GM18499 (cell line): ENCODE measurements around the gene DYNLT4.
"Not testable (repeated sequence)": the region's sequence is repeated elsewhere in the genome, so short reads cannot be mapped to it uniquely, and the experiment has no call there.

Experiments used
- ATAC-seq: cut with Tn5 transposase; IDR thresholded peaks from one replicate; pipeline ENCODE4 v1.9.1; 2021; ENCODE audit warnings: moderate number of reproducible peaks; ENCODE audit not compliant: insufficient read depth, unreplicated experiment

The DYNLT4 gene

DNA sequence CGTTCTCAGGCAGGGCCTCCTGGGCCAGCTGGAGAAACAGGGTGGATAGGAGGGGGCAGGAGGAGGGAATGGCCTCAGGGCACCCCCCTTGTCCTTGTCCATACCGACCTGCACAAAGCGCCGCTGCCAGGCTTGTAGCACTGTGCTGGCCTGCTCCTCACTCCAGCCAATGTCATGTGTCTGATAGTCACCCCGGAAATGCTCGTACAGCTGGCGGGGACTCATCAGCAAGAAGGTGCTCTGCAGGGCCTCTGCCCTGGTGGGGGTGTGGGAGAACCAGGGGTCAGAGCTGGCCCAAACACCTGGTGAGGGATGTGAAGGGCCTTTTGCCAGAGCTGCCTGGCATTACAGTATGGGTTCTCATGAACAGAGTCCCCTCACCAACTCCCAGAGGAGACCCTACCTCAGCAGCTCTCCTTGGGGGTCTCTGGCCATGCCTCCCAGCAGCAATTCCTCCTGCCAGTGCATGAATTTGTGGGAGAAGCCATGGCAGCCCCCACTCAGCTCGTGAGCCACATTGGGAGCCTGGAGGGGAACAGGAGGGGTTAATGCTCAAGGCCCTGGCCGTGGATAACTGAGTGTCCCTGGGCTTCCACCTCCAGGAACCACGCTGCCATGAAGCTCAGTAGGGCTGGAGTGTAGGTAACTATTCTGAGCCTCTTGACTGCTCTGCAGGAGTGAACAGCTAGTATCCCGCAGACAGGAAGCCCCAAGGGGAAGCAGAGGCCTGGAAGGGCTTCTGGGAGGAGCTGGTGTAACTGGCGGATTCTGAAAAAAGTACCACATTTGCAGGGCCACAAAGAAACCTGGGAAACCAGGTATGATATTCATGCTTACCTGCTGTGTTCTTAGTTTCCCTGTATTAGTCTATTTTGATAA lies 22.6 kb upstream of the DYNLT4 start:
- no peak for ATAC-seq

DNA sequence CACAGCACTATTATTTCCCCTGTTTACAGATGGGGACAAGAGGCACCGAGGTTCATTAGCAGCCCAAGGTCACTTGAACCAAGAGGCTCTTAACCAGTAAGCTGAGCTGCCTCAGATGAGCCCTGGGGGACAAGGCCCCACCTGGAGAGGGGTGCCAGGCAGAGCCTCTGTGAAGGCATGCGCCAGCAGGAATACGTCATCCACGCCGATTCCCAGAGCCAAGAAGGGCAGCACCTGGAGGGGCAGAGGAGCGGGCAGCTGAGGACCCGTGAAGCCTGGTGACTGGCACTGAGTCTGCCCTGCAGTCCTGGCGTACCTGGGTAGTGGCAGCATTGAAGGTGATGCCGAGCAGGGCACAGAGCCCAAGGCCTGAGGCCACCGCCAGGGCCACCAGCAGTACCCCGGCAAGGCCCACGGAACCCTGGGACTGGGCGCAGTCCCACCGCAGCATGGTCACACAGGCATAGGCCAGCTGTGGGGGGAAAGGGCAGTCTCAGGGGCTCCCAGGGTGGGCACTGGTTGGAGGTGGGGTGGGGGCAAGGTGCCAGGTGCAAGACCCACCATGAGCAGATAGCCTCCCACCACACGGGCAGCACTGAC lies 21.8 kb upstream of the DYNLT4 start:
- ATAC-seq, result no peak

DNA sequence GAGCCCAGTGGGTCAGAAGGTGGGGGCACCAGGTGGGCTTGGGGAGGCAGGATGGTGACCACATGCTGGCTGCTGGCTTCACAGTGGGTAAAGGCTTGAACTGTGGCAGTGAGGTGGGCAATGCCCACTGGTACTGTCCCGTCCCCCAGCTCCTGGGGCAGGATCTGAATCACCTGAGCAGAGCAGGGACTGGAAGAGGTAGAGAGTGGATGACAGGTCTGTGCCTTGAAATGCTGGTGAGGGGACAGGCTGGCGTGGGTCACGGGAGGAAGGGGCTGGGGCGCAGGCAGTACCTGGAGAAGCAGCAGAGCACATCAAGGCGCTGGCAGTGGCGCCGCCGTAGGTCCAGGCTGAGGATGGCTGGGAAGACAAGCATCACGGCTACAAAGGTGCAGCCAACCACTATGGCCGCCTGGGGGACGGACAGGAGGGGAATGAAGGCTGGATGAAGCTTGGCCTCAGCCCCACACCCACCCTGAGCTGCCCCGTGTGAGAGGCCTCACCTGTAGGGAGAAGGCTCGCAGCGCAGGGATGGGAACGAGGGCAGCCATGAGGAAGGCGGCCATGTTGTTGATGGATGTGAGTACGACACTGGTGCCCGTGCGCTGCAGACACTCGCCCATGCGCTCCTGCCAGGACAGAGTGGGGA lies 21.0 kb upstream of the DYNLT4 start:
- no peak for ATAC-seq

DNA sequence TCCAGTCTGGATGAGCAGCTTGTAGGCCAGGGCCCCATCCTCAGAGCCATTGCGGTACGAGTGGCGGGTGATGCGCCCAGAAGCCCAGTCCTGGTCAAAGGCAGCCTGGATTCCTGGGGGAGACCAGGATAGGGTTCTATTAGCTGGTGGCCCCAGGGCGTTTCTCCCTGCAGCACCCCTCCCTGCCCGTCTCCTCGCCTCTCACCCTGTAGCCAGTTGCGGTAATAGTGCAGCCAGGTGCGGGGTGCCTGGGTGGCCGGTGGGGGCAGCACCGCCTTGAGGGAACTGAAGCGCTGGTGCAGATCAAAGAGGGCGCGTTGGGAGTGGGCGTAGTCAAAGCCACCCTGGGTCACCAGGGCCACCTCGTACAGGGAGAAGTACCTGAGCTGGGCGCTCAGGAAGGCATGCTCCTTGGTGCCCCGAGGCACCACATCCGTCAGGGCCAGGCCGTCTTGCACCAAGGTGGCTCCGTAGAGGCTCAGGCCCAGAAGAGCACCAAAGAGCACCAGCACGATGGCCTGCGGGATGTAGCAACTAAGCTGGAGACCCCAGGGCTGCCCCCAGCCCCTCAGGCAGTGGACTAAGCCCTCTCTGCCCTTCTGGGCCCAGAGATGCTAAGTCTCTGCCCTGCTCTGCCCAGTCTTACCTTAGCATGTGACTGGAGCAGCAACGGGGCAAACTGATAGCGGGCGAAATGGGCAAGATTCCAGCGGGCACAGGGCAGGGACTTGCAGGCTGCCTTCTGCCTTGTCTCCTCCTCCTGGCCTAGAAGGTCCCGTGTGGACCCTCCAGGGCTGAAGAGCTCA lies 20.2 kb upstream of the DYNLT4 start:
- ATAC-seq, result no peak

DNA sequence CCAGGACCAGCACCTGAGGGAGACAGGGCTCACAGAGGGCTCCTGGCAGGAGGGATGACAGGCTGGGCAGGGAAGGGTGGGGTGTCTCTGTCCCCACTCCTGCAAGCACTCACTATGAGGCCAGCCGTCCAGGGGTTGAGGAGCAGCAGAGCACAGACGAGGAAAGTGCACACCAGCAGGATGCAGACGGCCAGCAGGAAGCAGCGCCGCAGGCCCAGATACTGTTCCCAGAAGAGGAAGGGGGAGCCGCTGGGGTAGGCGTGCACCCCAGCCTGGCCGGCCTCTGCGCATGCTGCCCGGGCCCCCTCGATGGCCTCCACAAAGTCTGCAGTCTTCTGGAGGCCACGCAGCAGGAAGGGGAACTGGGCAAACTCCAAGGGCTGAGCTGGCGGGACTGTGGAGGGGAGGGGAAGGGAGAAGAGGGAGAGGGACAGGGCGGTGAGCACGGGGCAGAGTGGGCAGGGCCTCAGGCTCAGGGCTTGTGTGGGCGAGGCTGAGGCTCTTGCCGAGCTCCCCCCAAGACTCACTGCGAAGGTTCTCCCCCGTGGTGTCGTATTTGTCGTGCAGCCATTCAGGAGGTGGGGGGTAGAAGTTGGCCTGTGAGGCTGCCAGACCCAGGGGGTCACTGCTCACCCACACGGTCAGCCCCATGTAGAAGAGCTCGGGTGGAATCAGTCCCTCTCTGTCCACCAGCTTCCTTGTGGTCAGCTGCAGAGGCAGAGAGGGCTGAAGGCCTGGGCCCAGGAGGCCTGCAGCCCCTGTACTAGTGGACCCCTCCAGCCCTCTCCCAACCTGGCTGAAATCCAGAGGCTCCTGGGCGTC lies 19.4 kb upstream of the DYNLT4 start:
- no peak for ATAC-seq

DNA sequence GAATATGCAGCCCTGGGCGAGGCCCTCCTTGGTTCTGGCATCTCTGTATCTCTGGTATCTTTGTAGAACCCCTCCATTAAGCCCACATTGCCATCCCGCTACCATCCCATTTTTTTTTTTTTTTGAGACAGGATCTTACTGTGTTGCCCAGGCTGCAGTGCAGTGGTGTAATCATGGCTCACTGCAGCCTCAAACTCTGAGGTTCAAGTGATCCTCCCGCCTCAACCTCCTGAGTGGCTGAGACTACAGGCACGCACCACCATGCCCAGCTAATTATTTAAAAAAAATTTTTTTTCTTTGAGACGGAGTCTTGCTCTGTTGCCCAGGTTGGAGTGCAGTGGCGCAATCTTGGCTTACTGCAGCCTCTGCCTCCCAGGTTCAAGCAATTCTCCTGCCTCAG lies 17.2 kb upstream of the DYNLT4 start:
- not testable (repeated sequence) for ATAC-seq

DNA sequence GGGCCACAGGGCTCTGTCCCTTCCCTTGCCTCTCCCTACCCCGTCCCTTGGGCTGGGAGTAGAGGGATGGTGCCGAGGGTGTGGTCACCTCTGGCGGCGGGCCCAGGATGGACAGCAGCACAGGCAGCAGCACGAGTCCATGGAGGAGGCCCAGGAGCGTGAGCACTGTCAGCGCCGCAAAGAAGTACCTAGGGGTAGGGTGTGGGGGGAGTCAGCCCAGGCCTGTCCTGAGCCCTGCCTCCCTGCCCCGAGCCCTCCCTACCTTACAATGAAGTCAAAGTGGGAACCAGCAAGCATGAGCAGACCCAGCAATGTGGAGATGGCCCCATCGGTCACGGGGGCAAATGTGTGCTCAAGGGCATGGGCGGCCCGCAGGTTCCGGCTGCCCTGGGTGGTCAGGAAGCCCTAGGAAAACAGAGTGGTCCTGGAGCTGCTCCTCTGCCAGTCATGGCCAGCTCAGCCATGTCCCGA lies 15.9 kb upstream of the DYNLT4 start:
- ATAC-seq, result no peak

DNA sequence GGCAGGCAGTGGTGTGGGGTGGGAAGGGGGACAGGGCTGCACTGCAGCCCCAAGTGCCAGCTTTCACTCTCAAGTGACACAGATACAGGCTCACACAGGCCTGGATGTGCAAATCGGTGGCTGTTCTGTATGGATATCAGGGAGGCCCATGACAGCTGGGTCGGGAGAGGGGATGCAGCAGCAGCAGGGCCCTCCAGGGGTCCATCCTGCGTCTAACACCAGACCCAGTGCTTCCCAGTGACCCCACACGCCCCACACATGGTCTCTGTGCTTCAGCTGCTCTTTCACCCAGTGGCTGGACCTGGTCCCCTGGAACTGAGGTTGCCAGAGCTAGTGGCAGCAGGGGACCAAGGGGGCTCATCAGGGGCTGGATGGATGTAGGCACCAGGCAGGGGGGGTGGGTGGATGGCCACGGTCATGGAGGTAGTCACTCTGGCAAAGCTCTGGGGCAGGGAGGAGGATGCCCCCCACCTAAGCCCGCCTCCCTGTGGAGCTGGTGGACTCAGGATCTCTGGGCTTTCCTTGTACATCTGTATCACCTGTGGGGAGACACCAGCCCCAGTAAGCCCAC lies 15.1 kb upstream of the DYNLT4 start:
- ATAC-seq, result no peak

DNA sequence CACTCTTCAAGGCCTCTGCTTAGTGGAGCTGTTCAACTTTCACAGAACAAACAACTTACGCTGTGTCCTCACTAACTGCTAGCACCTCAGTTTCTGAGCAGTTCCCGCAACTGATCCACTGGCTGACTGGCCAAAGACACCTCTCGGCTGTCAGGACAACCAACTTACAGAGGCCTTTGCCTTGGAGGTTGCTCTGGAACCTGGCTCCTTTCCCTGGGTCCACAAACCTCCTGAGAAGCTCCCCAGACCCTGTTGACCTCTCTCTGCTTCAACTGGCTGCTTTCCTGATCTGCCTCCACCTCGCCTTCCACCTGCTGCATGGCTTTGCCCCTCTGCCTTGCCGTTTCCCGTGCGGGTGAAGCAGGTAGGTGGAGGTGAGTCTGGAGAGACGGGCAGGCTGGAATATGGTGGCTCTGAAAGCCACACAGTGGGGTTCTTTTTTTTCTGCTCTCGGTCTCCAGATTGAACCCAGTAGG lies 14.1 kb upstream of the DYNLT4 start:
- ATAC-seq, result no peak

DNA sequence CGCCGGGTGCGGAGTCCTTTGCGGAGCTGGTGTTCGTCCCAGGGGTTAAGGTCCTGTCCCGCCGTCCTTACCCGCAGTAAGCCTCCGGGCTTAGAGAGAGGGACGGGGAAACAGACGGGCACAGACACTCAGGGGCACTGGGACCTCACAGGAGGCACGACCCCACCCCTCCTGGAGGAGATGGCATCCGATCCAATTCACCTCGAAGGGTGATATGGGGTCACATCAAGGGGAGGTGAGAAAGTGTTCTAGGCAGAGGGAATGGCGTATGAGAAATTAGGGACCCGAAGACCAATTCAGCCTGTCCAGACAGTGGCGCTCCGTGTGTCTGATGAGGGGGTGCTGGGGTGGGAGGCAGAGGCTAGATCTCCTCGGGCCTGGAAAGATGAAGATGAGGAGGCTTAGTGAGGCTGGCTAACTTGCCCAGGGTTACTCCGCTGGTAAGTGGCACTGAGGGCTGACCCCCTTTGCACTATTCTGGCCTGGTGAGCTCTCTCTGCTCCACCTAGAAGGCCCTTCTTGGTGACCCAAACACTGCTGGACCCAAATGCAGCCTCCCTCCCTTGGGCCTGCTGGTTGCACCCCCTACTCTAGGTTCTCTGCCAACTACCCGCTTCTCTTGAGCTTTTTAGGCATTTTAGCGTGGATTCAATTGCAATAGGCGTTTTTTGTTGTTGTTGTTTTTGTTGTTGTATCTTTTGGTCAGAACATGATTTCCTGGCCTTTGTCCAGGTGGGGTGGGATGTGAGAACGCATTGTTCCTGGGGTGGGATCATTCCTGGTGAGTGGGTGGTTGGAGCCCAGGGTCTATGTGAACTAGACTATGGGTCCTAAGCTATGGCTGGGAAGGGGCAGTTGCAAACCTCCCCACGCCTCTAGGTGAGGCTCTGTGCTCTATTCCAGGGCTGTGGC lies 13.4 kb upstream of the DYNLT4 start:
- no peak for ATAC-seq

DNA sequence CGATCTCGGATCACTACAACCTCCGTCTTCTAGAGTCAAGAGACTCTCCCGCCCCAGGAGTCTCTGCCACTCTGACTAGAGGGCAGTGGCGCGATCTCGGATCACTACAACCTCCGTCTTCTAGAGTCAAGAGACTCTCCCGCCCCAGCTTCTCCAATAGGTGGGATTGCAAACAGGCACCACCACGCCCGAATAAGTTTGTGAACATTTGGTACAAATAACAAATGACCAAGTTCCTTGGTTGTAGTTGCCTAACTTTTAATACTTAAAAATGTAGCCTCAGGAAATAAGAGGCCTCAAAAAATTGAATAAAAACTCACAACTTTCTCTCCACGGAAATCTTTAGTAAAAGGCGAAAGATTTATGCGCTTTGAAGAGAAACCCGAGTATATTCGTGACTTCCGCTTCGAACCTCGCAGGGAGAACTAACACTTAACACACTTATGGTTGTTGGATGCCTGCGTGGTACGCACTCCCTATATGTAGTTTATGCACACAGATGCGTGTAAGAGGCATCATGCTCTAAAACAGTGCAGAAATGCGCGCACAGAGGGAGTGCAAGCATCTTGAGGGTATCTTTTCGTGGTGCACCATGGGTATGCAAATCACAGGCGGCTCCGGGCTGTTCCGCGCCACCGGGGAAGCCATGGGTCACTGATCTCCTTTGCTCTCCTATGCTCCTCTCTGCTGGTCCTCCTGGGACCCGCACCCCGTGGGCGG lies 12.6 kb upstream of the DYNLT4 start:
- peak; percentile 50 for ATAC-seq

DNA sequence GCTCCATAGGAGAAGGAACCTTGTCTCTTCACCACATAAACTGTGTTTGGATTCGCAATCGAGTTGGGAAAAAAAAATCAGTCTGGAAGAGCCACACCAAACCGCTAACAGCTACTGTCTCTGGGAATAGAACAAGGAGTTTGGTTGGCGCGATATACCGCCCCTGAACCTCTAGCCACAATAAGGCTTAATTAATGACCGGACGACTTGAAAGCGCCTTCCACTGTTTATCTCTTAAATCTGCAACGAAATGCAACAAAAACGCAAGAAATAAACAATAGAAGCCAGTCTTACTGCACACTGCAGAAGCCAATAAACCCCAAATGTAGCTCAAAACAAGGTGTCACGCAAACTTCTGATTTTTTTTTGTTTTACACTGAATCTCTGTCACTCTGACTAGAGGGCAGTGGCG lies 12.1 kb upstream of the DYNLT4 start:
- ATAC-seq, result peak; percentile 36

DNA sequence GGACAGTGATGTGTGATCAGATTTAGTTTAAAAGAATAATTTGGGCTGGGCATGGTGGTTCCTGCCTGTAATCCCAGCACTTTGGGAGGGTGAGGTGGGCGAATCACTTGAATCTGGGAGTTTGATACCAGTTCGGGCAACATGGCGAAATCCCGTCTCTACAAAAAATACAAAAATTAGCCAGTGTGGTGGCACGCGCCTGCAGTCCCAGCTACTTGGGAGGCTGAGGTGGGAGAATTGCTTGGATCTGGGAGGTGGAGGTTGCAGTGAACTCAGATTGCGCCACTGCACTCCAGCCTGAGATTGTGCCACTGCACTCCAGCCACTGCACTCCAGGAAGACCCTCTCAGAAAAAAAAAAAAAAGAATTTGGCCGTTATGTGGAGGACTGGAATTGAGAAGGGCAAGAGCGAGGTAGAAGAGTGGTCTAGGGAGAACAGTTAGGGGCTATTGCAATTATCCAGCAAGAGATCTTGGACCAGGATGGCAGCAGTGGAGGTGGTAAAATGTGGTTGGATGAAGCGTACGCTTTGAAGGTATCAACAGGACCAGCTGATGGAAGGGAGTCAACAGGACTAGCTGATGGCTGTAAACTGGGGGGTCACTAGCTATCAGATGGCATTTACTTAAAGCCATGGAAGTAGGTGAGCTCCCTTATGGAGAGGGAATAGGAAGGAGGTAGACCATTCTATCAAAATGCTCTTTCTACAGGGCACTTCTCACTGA lies 10.8 kb upstream of the DYNLT4 start:
- no peak for ATAC-seq

DNA sequence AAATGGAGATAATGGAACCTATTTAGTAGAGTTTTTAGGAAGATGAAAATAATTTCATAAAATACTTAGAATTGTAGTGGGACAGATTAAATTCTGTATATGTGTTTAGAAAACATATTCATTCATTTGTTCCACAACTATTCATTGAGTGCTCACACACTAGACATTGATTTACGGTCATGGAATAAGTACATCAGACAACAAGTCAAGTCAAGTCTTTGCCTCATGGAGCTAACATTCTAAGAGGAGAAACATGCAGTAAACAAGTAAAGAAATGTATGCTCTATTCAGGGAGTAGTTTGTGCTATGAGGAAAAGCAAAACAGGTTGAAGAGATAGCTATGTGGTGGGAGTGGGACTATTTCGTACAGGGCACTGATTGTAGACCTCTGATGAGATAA lies 10.2 kb upstream of the DYNLT4 start:
- ATAC-seq, result no peak

DNA sequence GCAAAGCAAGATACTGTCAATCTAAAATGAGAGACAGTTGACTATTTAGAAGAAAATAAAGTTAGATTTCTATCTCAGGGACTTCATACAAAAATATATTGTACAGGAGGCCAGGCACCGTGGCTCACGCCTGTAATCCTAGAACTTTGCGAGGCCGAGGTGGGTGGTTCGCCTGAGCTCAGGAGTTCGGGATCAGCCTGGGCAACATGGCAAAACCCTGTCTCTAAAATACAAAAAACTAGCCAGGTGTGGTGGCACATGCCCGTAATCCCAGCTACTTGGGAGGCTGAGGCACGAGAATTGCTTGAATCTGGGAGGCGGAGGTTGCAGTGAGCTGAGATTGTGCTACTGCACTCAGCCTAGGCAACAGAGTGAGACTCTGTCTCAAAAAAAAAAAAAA lies 8.8 kb upstream of the DYNLT4 start:
- ATAC-seq, result not testable (repeated sequence)

DNA sequence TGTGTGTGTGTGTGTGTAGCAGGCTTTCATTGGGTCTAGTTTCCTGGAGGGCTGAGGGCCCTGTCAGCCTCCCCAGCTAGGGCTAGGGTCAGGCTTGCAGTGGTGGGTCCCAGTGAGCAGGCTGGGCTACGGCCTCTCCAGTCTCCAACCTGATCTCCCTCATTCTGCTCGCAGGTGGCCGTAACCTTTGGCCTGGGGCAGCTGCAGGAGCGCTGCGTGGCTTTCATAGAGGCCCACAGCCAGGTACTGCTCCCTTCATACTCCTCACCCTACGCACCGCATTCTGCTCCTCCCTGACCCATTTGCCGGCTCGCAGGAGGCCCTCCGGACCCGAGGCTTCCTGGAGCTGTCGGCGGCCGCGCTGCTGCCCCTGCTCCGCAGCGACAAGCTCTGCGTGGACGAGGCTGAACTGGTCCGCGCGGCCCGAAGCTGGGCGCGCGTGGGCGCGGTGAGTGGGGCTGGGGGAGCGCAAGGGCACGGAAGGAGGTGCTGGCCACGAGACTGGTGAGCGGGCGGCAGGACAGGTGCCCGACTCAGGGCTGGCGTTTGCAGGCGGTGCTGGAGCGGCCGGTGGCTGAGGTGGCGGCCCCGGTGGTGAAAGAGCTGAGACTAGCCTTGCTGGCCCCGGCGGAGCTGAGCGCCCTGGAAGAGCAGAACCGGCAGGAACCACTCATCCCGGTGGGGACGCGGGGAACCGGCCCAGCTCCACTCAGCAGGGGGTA lies 5.8 kb upstream of the DYNLT4 start:
- ATAC-seq, result no peak
